ENCODE data around the gene CLASP1.

- TF ChIP-seq, protein P1, sequence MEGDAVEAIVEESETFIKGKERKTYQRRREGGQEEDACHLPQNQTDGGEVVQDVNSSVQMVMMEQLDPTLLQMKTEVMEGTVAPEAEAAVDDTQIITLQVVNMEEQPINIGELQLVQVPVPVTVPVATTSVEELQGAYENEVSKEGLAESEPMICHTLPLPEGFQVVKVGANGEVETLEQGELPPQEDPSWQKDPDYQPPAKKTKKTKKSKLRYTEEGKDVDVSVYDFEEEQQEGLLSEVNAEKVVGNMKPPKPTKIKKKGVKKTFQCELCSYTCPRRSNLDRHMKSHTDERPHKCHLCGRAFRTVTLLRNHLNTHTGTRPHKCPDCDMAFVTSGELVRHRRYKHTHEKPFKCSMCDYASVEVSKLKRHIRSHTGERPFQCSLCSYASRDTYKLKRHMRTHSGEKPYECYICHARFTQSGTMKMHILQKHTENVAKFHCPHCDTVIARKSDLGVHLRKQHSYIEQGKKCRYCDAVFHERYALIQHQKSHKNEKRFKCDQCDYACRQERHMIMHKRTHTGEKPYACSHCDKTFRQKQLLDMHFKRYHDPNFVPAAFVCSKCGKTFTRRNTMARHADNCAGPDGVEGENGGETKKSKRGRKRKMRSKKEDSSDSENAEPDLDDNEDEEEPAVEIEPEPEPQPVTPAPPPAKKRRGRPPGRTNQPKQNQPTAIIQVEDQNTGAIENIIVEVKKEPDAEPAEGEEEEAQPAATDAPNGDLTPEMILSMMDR (IDR thresholded peaks at IDR 0.05), result no peak
- TF ChIP-seq POLR2AphosphoS5 (IDR thresholded peaks at IDR 0.05) (no peak), POLR2A (IDR thresholded peaks at IDR 0.05) (no peak), EP300 (IDR thresholded peaks at IDR 0.05) (no peak)
Measured at GRCh38 chr2:121502246-121502645, 147.0 kb downstream of the CLASP1 start.

Data from stomach (tissue), 4 donors.